ENCODE data around the gene KDSR. TPM values are rescaled to one million over a fixed set of nuclear protein-coding genes. Genes with fewer than 3 reads are reported as not detected.

The KDSR gene
- total and polyA plus RNA-seq, 2 donors from 2014 or later: 22.5 to 73.5 TPM

DNA sequence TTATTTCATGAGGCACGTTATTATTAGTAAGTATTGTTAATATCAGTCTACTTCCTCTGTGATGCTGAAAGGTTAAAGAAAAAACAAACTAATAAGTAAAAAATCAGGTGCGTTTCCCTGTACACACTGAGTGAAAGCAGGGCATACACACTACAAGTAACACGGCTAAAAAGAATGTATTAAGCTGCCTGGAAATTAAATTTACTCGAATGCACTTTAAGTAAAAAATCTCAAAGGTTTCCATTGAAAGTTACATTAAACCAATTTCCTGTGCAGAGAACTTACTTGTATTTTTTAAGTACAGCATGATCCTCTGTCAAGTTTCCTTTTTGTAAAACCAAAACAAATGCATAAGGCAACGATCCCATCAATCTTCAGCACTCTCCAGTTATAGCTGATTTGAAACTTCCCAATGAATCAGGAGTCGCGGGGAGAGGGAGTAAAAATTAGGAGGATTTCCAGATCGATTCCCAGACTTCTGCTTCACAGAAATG, 48.1 kb downstream of the KDSR start:
- no peak for FAIRE-seq
- TF ChIP-seq CTCF (IDR thresholded peaks at IDR 0.05; ENCODE audit: borderline replicate concordance, extremely low read depth, insufficient read depth): no peak
- H3K9me3 ChIP-seq (ENCODE audit: control insufficient read depth in 2 of 3, insufficient read depth in 1 of 3, low read length in 3 of 3): no peaks in the 10 kb centered on the region

GRCh38 chr18:63317982-63318888, 48.8 kb downstream of the KDSR start:
- Histone ChIP-seq H3K36me3 (ENCODE audit: control insufficient read depth in 2 of 3, insufficient read depth in 3 of 3, low read length in 3 of 3) (no peaks in the 10 kb centered on the region), H3K27ac (ENCODE audit: low read depth in 2 of 2, low read length in 2 of 2) (peak overlapping the region; percentile 25 to 76), H3K9ac (ENCODE audit: low read length in 3 of 3) (peak overlapping the region; percentile 19 to 76 (median 69)), H3K4me1 (ENCODE audit: control insufficient read depth in 2 of 3, insufficient read depth in 2 of 3, low read depth in 1 of 3, low read length in 3 of 3) (peaks cover 0 to 14% (median 12%) of the 10 kb centered on the region in 3 donors), H3K9me3 (ENCODE audit: control insufficient read depth in 2 of 3, insufficient read depth in 1 of 3, low read length in 3 of 3) (no peaks in the 10 kb centered on the region), H3K27me3 (ENCODE audit: control insufficient read depth, insufficient read depth, low read length) (no peaks in the 10 kb centered on the region), H3K4me3 (ENCODE audit: low read length in 3 of 3) (peak overlapping the region; percentile 53 to 86 (median 85))
- FAIRE-seq (no peak), DNase-seq (peak; percentile 85 to 93 (median 91))
- peak; percentile 71 for TF ChIP-seq CTCF (IDR thresholded peaks at IDR 0.05; ENCODE audit: borderline replicate concordance, extremely low read depth, insufficient read depth)
- intact Hi-C loops (cut with DNase I): no loop called here

More for the DNA sequence above, 48.1 kb downstream of the KDSR start:
- Histone ChIP-seq H3K27ac (ENCODE audit: low read depth in 2 of 2, low read length in 2 of 2) (peak overlapping the region; percentile 79 to 84), H3K4me3 (ENCODE audit: low read length in 3 of 3) (peak overlapping the region; percentile 53 to 86 (median 85)), H3K27me3 (ENCODE audit: control insufficient read depth, insufficient read depth, low read length) (no peaks in the 10 kb centered on the region), H3K36me3 (ENCODE audit: control insufficient read depth in 2 of 3, insufficient read depth in 3 of 3, low read length in 3 of 3) (no peaks in the 10 kb centered on the region), H3K4me1 (ENCODE audit: control insufficient read depth in 2 of 3, insufficient read depth in 2 of 3, low read depth in 1 of 3, low read length in 3 of 3) (peaks cover 0 to 10% (median 8%) of the 10 kb centered on the region in 3 donors), H3K9ac (ENCODE audit: low read length in 3 of 3) (peak overlapping the region; percentile 19 to 76 (median 69))
- intact Hi-C loops (cut with DNase I): no loop called here
- peak in 1 of 5 donors; percentile 69 for DNase-seq

DNA sequence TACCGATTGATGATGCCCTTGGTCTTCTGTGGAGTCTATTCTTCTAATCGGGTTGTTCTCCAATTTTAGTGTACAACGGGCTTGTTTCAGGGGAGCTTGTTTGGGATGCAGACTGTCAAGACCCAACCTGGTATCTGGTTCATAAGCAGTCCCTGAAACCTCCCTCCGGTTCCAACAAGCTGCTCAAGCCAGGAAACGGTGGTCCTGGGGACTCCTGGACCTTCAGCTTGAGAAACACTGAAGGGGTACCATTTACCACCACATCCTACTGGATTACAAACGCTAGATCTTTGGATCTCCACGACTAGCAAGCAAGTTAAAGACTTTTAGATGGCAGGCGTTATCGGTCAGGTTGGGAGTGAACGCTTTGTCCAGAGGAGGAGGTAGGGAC, 49.5 kb downstream of the KDSR start:
- intact Hi-C loops (cut with DNase I): no loop called here
- peaks cover 4 to 16% (median 15%) of the 10 kb centered on the region in 3 donors for H3K4me1 ChIP-seq (ENCODE audit: control insufficient read depth in 2 of 3, insufficient read depth in 2 of 3, low read depth in 1 of 3, low read length in 3 of 3)
- H3K9me3 ChIP-seq (ENCODE audit: control insufficient read depth in 2 of 3, insufficient read depth in 1 of 3, low read length in 3 of 3): no peaks in the 10 kb centered on the region
- TF ChIP-seq CTCF (IDR thresholded peaks at IDR 0.05; ENCODE audit: borderline replicate concordance, extremely low read depth, insufficient read depth): no peak
- H3K9ac ChIP-seq (ENCODE audit: low read length in 3 of 3): peak overlapping the region in 2 of 3 donors; percentile 65 to 76
- DNase-seq (no peak), FAIRE-seq (no peak)
- H3K4me3 ChIP-seq (ENCODE audit: low read length in 3 of 3): peak overlapping the region; percentile 53 to 86 (median 70)
- H3K27ac ChIP-seq (ENCODE audit: low read depth in 2 of 2, low read length in 2 of 2): peak overlapping the region; percentile 25 to 76
- H3K27me3 ChIP-seq (ENCODE audit: control insufficient read depth, insufficient read depth, low read length): no peaks in the 10 kb centered on the region
- H3K36me3 ChIP-seq (ENCODE audit: control insufficient read depth in 2 of 3, insufficient read depth in 3 of 3, low read length in 3 of 3): no peaks in the 10 kb centered on the region
